ENCODE measurements around the gene COX14.

DNA sequence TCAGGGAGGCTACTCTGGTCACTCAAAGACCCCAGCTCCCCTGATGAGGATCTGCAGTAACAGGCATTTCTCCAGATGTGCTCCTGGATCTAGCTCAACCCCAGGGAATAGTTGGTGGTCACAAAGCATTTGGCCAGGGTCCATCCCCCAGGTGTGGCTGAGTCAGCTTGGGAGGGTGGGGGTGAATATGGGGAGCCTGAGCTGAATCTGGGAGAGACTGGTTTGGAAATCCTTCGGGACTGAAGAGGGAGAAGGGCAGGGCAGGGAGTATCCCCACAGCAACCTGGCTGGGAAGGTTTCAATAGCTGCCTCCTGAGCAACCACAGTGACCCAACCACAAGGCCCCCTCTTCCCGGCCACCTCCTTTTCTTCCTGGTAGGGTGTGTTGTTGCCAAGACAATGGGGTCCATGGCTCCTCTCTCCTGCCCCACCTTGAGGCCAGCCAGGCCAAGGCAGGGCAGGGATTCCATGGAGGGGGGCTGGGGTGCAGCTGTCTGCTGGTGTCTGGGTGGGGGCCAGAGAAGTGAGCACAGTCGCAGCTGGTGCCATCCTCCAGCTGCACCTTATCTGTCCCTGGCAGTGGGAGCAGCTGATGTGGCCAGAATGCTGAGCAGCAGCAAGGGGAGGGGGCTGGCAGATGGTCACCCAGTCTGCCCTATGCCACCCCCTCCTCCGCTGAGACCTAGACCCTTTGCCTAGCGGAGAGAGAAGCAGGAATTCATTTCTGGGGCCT is 49.1 kb upstream of the COX14 start:
- no peak for TF ChIP-seq EZH2 (IDR thresholded peaks at IDR 0.05; ENCODE audit: insufficient read depth, poor library complexity, severe bottlenecking)
- no peak for TF ChIP-seq EZH2phosphoT487 (IDR thresholded peaks at IDR 0.05; ENCODE audit: insufficient read depth, low read depth)
